GM23338 (cell line): ENCODE measurements around the gene PSKH1. TPM values are rescaled to one million over a fixed set of nuclear protein-coding genes. Genes with fewer than 3 reads are reported as not detected.

ENCODE experiments used
- ATAC-seq: fragments of 200-7000 bp; cut with Tn5 transposase; 3 replicates; pipeline ENCODE4 v1.9.1; 2020
- DNase-seq: peaks from one replicate; pipeline ENCODE4 v3.0.0-alpha.2; 2015; ENCODE audit warnings: low spot score
- H2AFZ ChIP-seq: fragments of 200-600 bp; sonication (generic); 2 replicates; pipeline ENCODE4 v1.8.0; 2016; ENCODE audit warnings: antibody characterized with exemption, mild to moderate bottlenecking, moderate library complexity
- H3F3A ChIP-seq: fragments of 200-600 bp; sonication (generic); replicated peaks from 2 replicates; pipeline ENCODE4 v1.8.0; 2017; ENCODE audit warnings: antibody characterized with exemption, mixed run types, low read depth
- H3K27ac ChIP-seq: fragments of 200-600 bp; sonication (generic); 2 replicates; pipeline ENCODE4 v1.6.1; 2016; ENCODE audit warnings: low read depth
- H3K27me3 ChIP-seq: fragments of 200-600 bp; sonication (generic); 2 replicates; pipeline ENCODE4 v1.8.0; 2016; ENCODE audit warnings: mild to moderate bottlenecking, mixed run types, moderate library complexity; ENCODE audit not compliant: insufficient read depth
- H3K36me3 ChIP-seq: fragments of 200-600 bp; sonication (generic); 2 replicates; pipeline ENCODE4 v1.8.0; 2016; ENCODE audit warnings: mild to moderate bottlenecking; ENCODE audit not compliant: insufficient read depth
- H3K4me1 ChIP-seq: fragments of 200-600 bp; sonication (generic); 2 replicates; pipeline ENCODE4 v1.8.0; 2016; ENCODE audit warnings: mild to moderate bottlenecking, moderate library complexity; ENCODE audit not compliant: insufficient read depth
- H3K4me2 ChIP-seq: fragments of 200-600 bp; sonication (generic); 2 replicates; pipeline ENCODE4 v1.7.1; 2017; ENCODE audit warnings: mixed run types
- H3K4me3 ChIP-seq: fragments of 200-600 bp; sonication (generic); 2 replicates; pipeline ENCODE4 v1.6.1; 2016; ENCODE audit warnings: mixed run types
- H3K79me2 ChIP-seq: fragments of 200-600 bp; sonication (generic); replicated peaks from 2 replicates; pipeline ENCODE4 v1.8.0; 2017; ENCODE audit warnings: mild to moderate bottlenecking; ENCODE audit not compliant: insufficient read depth
- H3K9me2 ChIP-seq: fragments of 200-600 bp; sonication (generic); 2 replicates; pipeline ENCODE4 v1.8.0; 2017; ENCODE audit not compliant: insufficient read depth
- H4K20me1 ChIP-seq: fragments of 200-600 bp; sonication (generic); replicated peaks from 2 replicates; pipeline ENCODE4 v1.8.0; 2017; ENCODE audit warnings: mild to moderate bottlenecking; ENCODE audit not compliant: insufficient read depth
- H3K27ac Mint-ChIP-seq: 2 replicates; pipeline ENCODE4 v1.8.0; 2020; ENCODE audit warnings: inconsistent platforms, mild to moderate bottlenecking, moderate library complexity, mixed read lengths
- H3K27me3 Mint-ChIP-seq: 3 replicates; pipeline ENCODE4 v1.8.0; 2022; ENCODE audit warnings: low read depth, mild to moderate bottlenecking, moderate library complexity, mixed read lengths, inconsistent platforms; ENCODE audit not compliant: insufficient read depth, poor library complexity
- H3K36me3 Mint-ChIP-seq: 3 replicates; pipeline ENCODE4 v1.8.0; 2021; ENCODE audit warnings: low read depth, mild to moderate bottlenecking, inconsistent platforms, moderate library complexity, mixed read lengths
- H3K4me1 Mint-ChIP-seq: 3 replicates; pipeline ENCODE4 v1.8.0; 2020; ENCODE audit warnings: mild to moderate bottlenecking, inconsistent platforms, mixed read lengths
- H3K4me3 Mint-ChIP-seq: 3 replicates; pipeline ENCODE4 v1.8.0; 2021; ENCODE audit warnings: moderate library complexity, mild to moderate bottlenecking, inconsistent platforms, mixed read lengths
- H3K9me3 Mint-ChIP-seq: 3 replicates; pipeline ENCODE4 v1.8.0; 2020; ENCODE audit warnings: moderate library complexity, mild to moderate bottlenecking, inconsistent platforms, mixed read lengths
- CTCF ChIP-seq, 2 experiments: fragments of 200-600 bp in 1 of 2; sonication (generic) in 1 of 2; conservative IDR thresholded peaks; 2 replicates each; pipeline versions ENCODE4 v1.5.1 to v1.6.1; 2016 to 2017; ENCODE audit warnings: antibody characterized with exemption in 2 of 2, low read depth in 2 of 2, mild to moderate bottlenecking in 2 of 2, moderate library complexity in 1 of 2
- EZH2phosphoT487 ChIP-seq: fragments of 200-600 bp; sonication (generic); IDR thresholded peaks from one replicate; pipeline ENCODE4 v1.8.1; 2018; ENCODE audit warnings: antibody characterized with exemption; ENCODE audit not compliant: unreplicated experiment
- JUNB ChIP-seq: IDR thresholded peaks from one replicate; pipeline ENCODE4 v1.6.1; 2016; ENCODE audit warnings: antibody characterized with exemption; ENCODE audit not compliant: unreplicated experiment
- POLR2AphosphoS5 ChIP-seq: IDR thresholded peaks from 2 replicates; pipeline ENCODE4 v1.6.1; 2016; ENCODE audit warnings: antibody characterized with exemption, low read depth
- REST ChIP-seq: IDR thresholded peaks from one replicate; pipeline ENCODE4 v1.6.1; 2018; ENCODE audit warnings: antibody characterized with exemption; ENCODE audit not compliant: unreplicated experiment
- STAT1 ChIP-seq: IDR thresholded peaks from one replicate; pipeline ENCODE4 v1.6.1; 2016; ENCODE audit warnings: antibody characterized with exemption; ENCODE audit not compliant: unreplicated experiment
- ZNF114 ChIP-seq: fragments of 250-450 bp; sonication (Bioruptor Pico); IDR thresholded peaks from 2 replicates; pipeline ENCODE4 v1.5.0; 2020; ENCODE audit warnings: mild to moderate bottlenecking, moderate library complexity
- polyA plus RNA-seq: library from polyadenylated mRNA; unstranded; fragments of >200 nt; fragmentation: Nextera tagmentation; extraction: Ambion mirVana; gene quantifications from 2 replicates; pipeline ENCODE4 v1.2.1, GENCODE V29; 2016
- total RNA-seq: library from RNA; depleted of rRNA; stranded (reverse); fragments of >200 nt; shearing (Covaris generic); gene quantifications from 2 replicates; pipeline ENCODE4 v1.2.3, GENCODE V29; 2014

The PSKH1 gene
- total and polyA plus RNA-seq, 2 experiments from 2014 or later = 14.3 to 23.9 TPM

GRCh38 chr16:67915831-67916723, 23.0 kb downstream of the PSKH1 start:
- no peak overlapping the region; the same call in 1 of the 2 replicates for H3K27ac Mint-ChIP-seq
- H3K4me3 ChIP-seq = no peak overlapping the region
- H2AFZ ChIP-seq = no peak overlapping the region
- no peaks in the 10 kb centered on the region for H3F3A ChIP-seq
- no peaks in the 10 kb centered on the region for H4K20me1 ChIP-seq
- H3K27me3 Mint-ChIP-seq = peaks cover 3% of the 10 kb centered on the region
- no peaks in the 10 kb centered on the region for H3K9me2 ChIP-seq
- peak overlapping the region; percentile 70; the same call in 1 of the 2 replicates for H3K27ac ChIP-seq
- no peaks in the 10 kb centered on the region for H3K27me3 ChIP-seq
- no peaks in the 10 kb centered on the region for H3K9me3 Mint-ChIP-seq
- no peak overlapping the region; the same call in 2 of the 3 replicates for H3K4me3 Mint-ChIP-seq
- H3K4me1 ChIP-seq = peaks cover 18% of the 10 kb centered on the region
- H3K36me3 ChIP-seq = no peaks in the 10 kb centered on the region
- H3K4me1 Mint-ChIP-seq = peaks cover 24% of the 10 kb centered on the region
- no peak for DNase-seq
- no peak for ATAC-seq
- TF ChIP-seq REST = no peak
- no peak for TF ChIP-seq CTCF (conservative IDR thresholded peaks at IDR 0.05; ENCODE audit: low read depth in 2 of 2)
- TF ChIP-seq JUNB = no peak
- TF ChIP-seq STAT1 = no peak
- no peak for TF ChIP-seq ZNF114 (CRISPR knock-in tag)
- TF ChIP-seq EZH2phosphoT487 = no peak
- H3K79me2 ChIP-seq = no peaks in the 10 kb centered on the region
- no peak overlapping the region for H3K4me2 ChIP-seq
- H3K36me3 Mint-ChIP-seq = peaks cover 4% of the 10 kb centered on the region; the same call in 2 of the 3 replicates

- H3F3A ChIP-seq = no peaks in the 10 kb centered on the region
- no peak overlapping the region for H3K4me2 ChIP-seq
- no peak for TF ChIP-seq ZNF114 (CRISPR knock-in tag)
- TF ChIP-seq POLR2AphosphoS5 = no peak
Observed at GRCh38 chr16:67917140-67917851, 24.2 kb downstream of the PSKH1 start.

More at GRCh38 chr16:67917140-67917851, 24.2 kb downstream of the PSKH1 start:
- H4K20me1 ChIP-seq = no peaks in the 10 kb centered on the region; the same call in 1 of the 2 replicates
- peak overlapping the region; percentile 26 for H3K27ac Mint-ChIP-seq
- H2AFZ ChIP-seq = no peak overlapping the region
- H3K36me3 ChIP-seq = no peaks in the 10 kb centered on the region
- H3K4me1 ChIP-seq = peaks cover 18% of the 10 kb centered on the region
- H3K27ac ChIP-seq = no peak overlapping the region
- peaks cover 3% of the 10 kb centered on the region for H3K27me3 Mint-ChIP-seq
- ATAC-seq = no peak
- H3K4me3 Mint-ChIP-seq = no peak overlapping the region; the same call in 2 of the 3 replicates
- H3K9me2 ChIP-seq = no peaks in the 10 kb centered on the region
- H3K9me3 Mint-ChIP-seq = no peaks in the 10 kb centered on the region
- no peaks in the 10 kb centered on the region for H3K79me2 ChIP-seq
- H3K4me3 ChIP-seq = no peak overlapping the region
- no peaks in the 10 kb centered on the region for H3K27me3 ChIP-seq
- peaks cover 4% of the 10 kb centered on the region; the same call in 2 of the 3 replicates for H3K36me3 Mint-ChIP-seq
- peaks cover 29% of the 10 kb centered on the region for H3K4me1 Mint-ChIP-seq
- DNase-seq = no peak
